VCaP (cell line): ENCODE results near the gene KRTAP20-2.

Experiments
- H3K27ac ChIP-seq: fragments of 450-650 bp; 2 replicates; pipeline ENCODE4 v1.5.1; 2017
- TF ChIP-seq, protein P1 (sequence below): fragments of 450-650 bp; conservative IDR thresholded peaks from 2 replicates; pipeline ENCODE4 v1.5.1; 2017; ENCODE audit warnings: mild to moderate bottlenecking, moderate library complexity

Gene KRTAP20-2

GRCh38 chr21:30628109-30628508 is 6.9 kb upstream of the KRTAP20-2 start:
- H3K27ac ChIP-seq, result no peak overlapping the region
- TF ChIP-seq, protein P1, sequence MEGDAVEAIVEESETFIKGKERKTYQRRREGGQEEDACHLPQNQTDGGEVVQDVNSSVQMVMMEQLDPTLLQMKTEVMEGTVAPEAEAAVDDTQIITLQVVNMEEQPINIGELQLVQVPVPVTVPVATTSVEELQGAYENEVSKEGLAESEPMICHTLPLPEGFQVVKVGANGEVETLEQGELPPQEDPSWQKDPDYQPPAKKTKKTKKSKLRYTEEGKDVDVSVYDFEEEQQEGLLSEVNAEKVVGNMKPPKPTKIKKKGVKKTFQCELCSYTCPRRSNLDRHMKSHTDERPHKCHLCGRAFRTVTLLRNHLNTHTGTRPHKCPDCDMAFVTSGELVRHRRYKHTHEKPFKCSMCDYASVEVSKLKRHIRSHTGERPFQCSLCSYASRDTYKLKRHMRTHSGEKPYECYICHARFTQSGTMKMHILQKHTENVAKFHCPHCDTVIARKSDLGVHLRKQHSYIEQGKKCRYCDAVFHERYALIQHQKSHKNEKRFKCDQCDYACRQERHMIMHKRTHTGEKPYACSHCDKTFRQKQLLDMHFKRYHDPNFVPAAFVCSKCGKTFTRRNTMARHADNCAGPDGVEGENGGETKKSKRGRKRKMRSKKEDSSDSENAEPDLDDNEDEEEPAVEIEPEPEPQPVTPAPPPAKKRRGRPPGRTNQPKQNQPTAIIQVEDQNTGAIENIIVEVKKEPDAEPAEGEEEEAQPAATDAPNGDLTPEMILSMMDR, result no peak

DNA sequence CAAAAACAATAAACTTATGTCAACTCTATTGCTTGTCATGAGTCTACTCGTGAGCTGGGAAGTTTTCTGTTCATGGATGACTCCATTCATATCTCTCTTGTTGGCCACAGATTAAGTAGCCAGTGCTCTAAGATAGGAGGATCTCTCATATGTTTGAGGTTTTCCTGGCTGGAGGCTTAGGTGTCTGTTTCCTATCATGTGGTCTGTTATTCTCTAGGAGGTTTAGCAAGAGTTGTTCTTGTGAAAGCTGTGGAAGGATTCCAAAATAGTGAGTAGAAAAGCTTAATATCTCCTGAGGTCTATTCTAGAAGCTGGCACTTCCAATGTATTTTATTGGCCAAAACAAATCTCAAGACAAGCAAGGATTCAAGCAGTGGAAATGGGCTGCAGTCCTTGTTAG is 5.8 kb upstream of the KRTAP20-2 start:
- TF ChIP-seq, protein P1, result no peak
- H3K27ac ChIP-seq, result no peak overlapping the region

DNA sequence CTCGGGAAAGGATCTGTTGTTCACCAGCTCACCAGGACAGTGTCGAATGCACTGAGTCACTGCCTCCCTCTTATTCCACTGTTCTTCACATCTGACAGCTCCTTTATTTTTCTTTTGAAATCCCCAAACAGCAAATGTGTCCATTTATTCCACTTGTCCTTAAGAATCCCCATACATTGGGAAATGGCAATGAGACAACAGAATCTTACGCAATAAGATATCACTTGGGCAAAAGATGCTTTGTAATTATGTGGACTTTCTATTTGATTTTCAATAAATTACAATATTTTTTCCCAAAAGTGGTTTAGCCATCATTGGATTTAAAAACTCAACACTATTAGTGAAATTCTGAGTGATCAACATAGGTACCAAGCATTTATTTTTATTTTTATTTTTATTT is 3.7 kb downstream of the KRTAP20-2 start:
- TF ChIP-seq, protein P1, result no peak
- H3K27ac ChIP-seq, result no peak overlapping the region

DNA sequence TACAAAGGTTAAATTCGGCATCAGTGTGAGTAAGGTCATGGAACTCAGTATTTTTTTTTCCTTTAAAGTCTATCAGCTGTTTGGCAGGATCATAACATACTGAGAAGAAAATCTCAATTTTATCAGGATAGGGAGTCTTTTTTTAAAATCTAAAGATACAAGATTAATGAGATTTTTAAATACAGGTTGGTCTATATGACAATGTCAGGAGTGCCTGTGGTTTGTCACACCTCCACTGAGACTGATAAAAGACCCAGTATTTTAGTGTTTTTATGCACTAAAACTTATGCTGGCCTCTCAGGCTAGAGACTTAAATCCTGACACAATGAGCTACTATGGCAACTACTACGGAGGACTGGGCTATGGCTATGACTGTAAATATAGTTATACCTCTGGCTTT is 7.6 kb downstream of the KRTAP20-2 start, which contains the start of gene KRTAP20-3:
Gene KRTAP20-3 (plus strand): TSS at position 301 of the 400 bp plus-strand sequence.
- TF ChIP-seq, protein P1, result no peak
- no peak within 1 kb of the TSS for H3K27ac ChIP-seq

DNA sequence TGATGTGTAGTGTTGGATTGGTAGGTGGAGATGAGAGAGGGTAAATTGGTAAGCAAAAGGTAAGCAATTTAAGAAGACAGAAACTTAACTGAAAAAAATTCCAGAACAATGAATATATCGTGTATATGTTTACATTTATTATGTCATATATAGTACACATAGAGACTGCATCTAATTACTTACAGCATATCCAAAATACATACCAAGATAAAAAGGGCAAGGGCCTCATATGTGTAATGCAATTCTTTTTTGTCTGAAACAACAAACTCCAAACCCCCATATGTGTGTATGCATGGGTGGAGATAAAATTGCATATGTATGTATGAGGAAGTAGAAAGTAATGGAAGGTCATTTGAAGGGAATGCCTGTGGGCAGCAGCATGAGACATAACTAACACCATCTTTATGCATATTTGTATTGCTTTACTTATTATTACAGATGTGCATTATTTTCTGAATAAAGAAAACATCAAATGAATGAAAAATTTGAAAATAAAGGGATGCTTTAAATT is 12.0 kb downstream of the KRTAP20-2 start:
- TF ChIP-seq, protein P1, result no peak
- no peak overlapping the region for H3K27ac ChIP-seq

- TF ChIP-seq, protein P1, result no peak
These were observed 17.9 kb downstream of the KRTAP20-2 start for GRCh38 chr21:30652891-30653290.

GRCh38 chr21:30668776-30669175 is 33.8 kb downstream of the KRTAP20-2 start:
- no peak overlapping the region for H3K27ac ChIP-seq
- TF ChIP-seq, protein P1, result no peak

More at GRCh38 chr21:30652891-30653290, 17.9 kb downstream of the KRTAP20-2 start:
- no peak overlapping the region for H3K27ac ChIP-seq
